Stimulated activated naive CD8-positive, alpha-beta T cell treated with anti-CD3 and anti-CD28 coated beads, Interleukin-15, amount 100 ng/mL, for 72 hours (primary cell): ENCODE results near the gene KLHL8.

Experiments used
- ATAC-seq: fragments of 150-1000 bp; cut with Tn5 transposase; 2 replicates; pipeline ENCODE4 v1.10.0; 2021; ENCODE audit warnings: mild to moderate bottlenecking, moderate library complexity
- DNase-seq, 2 donors: peaks; one replicate each; pipeline ENCODE4 v3.0.0; 2021 to 2022
- H3K27ac Mint-ChIP-seq, 2 donors: one replicate each; pipeline ENCODE4 v1.8.0; 2022; ENCODE audit warnings: mild to moderate bottlenecking in 2 of 2, mixed read lengths in 2 of 2, moderate library complexity in 2 of 2
- H3K27me3 Mint-ChIP-seq: one replicate; pipeline ENCODE4 v1.8.0; 2022; ENCODE audit warnings: mixed read lengths
- H3K4me1 Mint-ChIP-seq: one replicate; pipeline ENCODE4 v1.8.0; 2022; ENCODE audit warnings: mild to moderate bottlenecking, mixed read lengths
- H3K4me3 Mint-ChIP-seq, 2 donors: one replicate each; pipeline ENCODE4 v1.8.0; 2022; ENCODE audit warnings: mild to moderate bottlenecking in 2 of 2, mixed read lengths in 2 of 2, moderate library complexity in 1 of 2
- H3K9me3 Mint-ChIP-seq, 2 donors: one replicate each; pipeline ENCODE4 v1.8.0; 2022; ENCODE audit warnings: mixed read lengths in 2 of 2

Gene KLHL8

DNA sequence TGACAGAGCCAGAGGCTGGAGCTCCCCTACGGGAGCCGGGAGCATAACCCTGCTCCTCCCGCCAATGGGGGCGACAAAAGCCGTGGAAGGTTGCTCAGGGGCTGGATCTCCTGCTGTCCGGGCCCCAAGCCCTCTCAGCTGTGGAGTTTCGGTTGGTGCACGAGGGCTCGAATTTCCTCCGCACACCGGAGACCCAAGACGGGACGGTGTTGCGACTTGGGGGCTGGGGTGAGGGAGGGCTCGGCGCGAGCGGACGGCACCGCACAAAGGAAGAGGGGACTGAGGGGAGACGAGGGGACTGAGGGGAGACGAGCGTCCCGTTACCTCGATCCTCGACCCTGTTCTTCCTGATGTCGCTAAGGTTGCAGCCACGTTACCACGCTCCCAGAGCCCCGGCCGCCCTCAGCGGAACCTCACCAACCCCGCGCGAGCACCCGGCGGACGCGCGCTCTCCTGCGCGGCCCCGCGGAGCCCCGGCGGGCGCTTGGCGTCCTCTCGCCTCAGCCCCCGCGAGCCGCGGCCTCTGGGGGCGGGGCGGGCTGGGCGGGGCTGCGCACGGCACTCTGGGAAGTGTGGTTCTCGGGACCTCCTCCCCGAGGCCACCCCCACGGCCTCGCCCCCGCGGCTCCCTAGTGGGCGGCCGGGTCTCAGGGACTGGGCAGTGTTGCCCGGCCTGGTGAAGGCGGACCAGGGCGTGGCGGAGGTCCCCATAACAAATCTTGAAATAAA is at the start of gene KLHL8:
TSS of gene KLHL8 (minus strand) at position 525 of the 729 bp plus-strand sequence. CDS start 25,079 bp downstream, outside the sequence.
- H3K9me3 Mint-ChIP-seq = no peaks in the 10 kb centered on the region
- H3K27me3 Mint-ChIP-seq = no peaks in the 10 kb centered on the region
- H3K4me1 Mint-ChIP-seq = peaks cover 21% of the 10 kb centered on the region
- ATAC-seq (peak; percentile 93), DNase-seq (peak; percentile 90)
- peak within 1 kb of the TSS; percentile 88 to 97 for H3K27ac Mint-ChIP-seq
- peak within 1 kb of the TSS; percentile 86 to 92 for H3K4me3 Mint-ChIP-seq

DNA sequence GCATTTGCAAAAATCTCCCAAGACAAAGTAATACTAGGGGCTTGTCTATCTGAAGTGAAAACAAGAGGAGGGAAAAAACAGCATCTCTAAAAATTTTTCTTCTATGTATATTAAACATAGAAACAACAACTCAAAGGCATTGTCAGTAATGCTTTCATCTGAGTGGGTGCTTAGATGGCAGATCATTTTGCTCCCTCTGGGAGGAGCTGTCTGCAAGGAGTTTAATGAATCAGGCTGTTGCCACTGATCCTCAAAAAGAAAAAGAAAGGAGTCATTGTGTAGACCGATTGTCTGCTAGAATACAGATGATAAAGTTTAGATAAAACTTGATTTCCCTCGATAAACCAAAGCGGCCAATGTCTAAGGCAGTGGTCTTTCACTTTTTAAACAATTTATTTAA is 49.7 kb upstream of the KLHL8 start:
- Mint-ChIP-seq H3K4me3 (no peak overlapping the region), H3K9me3 (no peaks in the 10 kb centered on the region), H3K4me1 (no peaks in the 10 kb centered on the region), H3K27me3 (no peaks in the 10 kb centered on the region), H3K27ac (no peak overlapping the region)
- DNase-seq (no peak), ATAC-seq (no peak)

GRCh38 chr4:87268411-87268810 is 48.0 kb upstream of the KLHL8 start:
- Mint-ChIP-seq H3K9me3 (no peaks in the 10 kb centered on the region), H3K27ac (no peak overlapping the region), H3K4me3 (no peak overlapping the region), H3K4me1 (no peaks in the 10 kb centered on the region), H3K27me3 (no peaks in the 10 kb centered on the region)
- DNase-seq (no peak), ATAC-seq (no peak)

GRCh38 chr4:87266986-87267385 is 46.6 kb upstream of the KLHL8 start:
- H3K27ac Mint-ChIP-seq = no peak overlapping the region
- no peaks in the 10 kb centered on the region for H3K27me3 Mint-ChIP-seq
- no peaks in the 10 kb centered on the region for H3K9me3 Mint-ChIP-seq
- H3K4me1 Mint-ChIP-seq = no peaks in the 10 kb centered on the region
- no peak overlapping the region for H3K4me3 Mint-ChIP-seq
- ATAC-seq (no peak), DNase-seq (no peak)

DNA sequence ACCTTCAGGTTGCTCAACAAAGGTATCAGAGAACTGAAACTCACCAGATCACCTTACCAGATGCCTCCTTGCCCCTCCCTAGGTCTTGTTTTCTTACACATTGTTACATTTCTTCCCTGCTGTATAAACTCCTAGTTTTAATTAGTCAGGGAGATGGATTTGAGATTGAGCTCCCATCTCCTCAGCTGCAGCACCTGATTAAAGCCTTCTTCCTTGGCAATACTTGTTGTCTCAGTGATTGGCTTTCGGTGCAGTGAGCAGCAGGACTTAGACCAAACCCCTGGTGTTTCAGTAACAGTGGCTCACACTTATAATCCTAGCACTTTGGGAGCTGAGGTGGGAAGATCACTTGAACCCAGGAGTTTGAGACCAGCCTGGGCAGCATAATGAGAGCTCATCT is 42.5 kb upstream of the KLHL8 start:
- no peak overlapping the region for H3K4me3 Mint-ChIP-seq
- H3K27me3 Mint-ChIP-seq = no peaks in the 10 kb centered on the region
- ATAC-seq = no peak
- no peaks in the 10 kb centered on the region for H3K9me3 Mint-ChIP-seq
- no peak overlapping the region for H3K27ac Mint-ChIP-seq
- H3K4me1 Mint-ChIP-seq = no peaks in the 10 kb centered on the region
- no peak for DNase-seq

DNA sequence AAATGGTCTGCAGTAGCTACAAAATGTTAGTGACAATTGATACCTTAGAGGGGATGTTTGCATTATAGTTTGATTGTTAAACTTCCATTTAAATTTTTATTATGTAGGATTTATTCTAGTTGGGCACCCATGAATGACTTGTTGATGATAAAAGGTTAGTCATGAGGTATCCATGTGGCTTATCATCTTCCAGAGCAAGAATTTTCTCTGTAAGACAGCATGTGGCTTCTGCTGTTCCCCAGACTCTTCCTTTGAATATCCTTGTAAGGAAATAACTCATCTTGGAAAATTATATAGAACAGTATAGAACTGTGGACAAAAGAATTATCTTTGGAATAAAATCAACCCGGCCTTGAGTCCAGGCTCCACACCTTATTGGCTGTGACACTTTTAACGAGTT is 40.1 kb upstream of the KLHL8 start:
- Mint-ChIP-seq H3K4me1 (no peaks in the 10 kb centered on the region), H3K27me3 (no peaks in the 10 kb centered on the region), H3K4me3 (no peak overlapping the region), H3K9me3 (no peaks in the 10 kb centered on the region), H3K27ac (no peak overlapping the region)
- DNase-seq = no peak
- no peak for ATAC-seq

GRCh38 chr4:87258677-87259076 is 38.3 kb upstream of the KLHL8 start:
- no peak for ATAC-seq

DNA sequence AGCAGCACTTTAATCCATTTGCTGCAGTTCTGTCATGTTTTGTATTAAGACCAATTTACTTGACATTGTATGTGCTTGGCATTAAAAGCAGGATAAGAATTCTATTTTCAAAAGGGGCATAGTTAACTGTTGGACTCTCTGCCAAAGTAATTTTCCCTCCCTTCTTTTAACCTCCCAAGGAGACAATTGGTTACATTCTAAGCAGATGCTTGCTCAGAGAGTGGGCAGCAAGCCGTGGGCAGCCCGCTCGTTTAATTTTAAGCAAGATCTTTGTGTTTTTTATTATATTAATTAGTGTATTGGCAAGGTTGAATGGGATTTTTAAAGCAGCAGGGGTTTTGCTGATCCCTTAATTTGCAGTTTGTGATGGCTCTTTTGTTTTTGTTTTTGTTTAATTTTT is 37.1 kb upstream of the KLHL8 start:
- DNase-seq (no peak), ATAC-seq (no peak)
- no peaks in the 10 kb centered on the region for H3K4me1 Mint-ChIP-seq
- no peaks in the 10 kb centered on the region for H3K9me3 Mint-ChIP-seq
- no peak overlapping the region for H3K27ac Mint-ChIP-seq
- no peak overlapping the region for H3K4me3 Mint-ChIP-seq
- no peaks in the 10 kb centered on the region for H3K27me3 Mint-ChIP-seq

More at GRCh38 chr4:87258677-87259076, 38.3 kb upstream of the KLHL8 start:
- H3K9me3 Mint-ChIP-seq = no peaks in the 10 kb centered on the region
- no peak overlapping the region for H3K4me3 Mint-ChIP-seq
- DNase-seq = no peak
- no peaks in the 10 kb centered on the region for H3K27me3 Mint-ChIP-seq
- H3K27ac Mint-ChIP-seq = no peak overlapping the region
- H3K4me1 Mint-ChIP-seq = no peaks in the 10 kb centered on the region

DNA sequence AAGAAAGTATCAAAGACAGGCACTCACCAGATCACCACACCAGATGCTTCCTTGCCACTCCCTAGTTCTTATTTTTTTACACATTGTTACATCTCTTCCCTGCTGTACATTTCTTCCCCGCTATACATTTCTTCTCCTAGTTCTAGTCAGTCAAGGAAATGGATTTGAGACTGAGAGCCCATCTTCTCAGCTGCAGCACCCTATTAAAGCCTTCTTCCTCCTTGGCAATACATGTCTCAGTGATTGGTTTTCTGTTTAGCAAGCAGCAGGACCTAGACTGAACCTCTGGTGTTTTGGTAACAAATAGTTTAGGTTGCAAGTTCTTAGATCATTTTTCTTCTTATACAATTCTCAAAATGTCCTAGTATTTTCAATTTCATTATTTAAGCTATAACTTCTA is 35.3 kb upstream of the KLHL8 start:
- H3K9me3 Mint-ChIP-seq = no peaks in the 10 kb centered on the region
- ATAC-seq (no peak), DNase-seq (no peak)
- H3K27ac Mint-ChIP-seq = no peak overlapping the region
- no peak overlapping the region for H3K4me3 Mint-ChIP-seq
- no peaks in the 10 kb centered on the region for H3K27me3 Mint-ChIP-seq
- no peaks in the 10 kb centered on the region for H3K4me1 Mint-ChIP-seq

DNA sequence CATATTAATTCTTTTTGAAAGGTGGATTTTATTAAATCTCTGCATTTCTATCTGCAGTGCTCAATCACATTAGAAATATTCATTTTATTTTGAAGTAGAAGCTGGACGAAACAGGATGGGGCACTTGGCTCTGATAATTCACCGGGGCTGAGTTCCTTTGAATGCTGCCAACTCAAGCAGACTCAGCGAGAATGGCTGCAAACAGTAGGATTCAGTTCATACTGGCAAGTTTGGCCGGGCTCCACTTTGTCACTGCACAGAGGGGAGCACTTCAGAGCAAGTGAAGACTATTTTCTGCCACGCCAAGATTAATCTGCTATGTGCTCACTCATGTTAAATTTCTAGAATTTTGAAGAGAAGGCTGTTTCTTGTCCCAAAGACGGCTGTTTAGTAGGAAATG is 30.7 kb upstream of the KLHL8 start:
- H3K4me1 Mint-ChIP-seq = no peaks in the 10 kb centered on the region
- ATAC-seq = no peak
- H3K9me3 Mint-ChIP-seq = peaks cover 6% of the 10 kb centered on the region in 2 donors

DNA sequence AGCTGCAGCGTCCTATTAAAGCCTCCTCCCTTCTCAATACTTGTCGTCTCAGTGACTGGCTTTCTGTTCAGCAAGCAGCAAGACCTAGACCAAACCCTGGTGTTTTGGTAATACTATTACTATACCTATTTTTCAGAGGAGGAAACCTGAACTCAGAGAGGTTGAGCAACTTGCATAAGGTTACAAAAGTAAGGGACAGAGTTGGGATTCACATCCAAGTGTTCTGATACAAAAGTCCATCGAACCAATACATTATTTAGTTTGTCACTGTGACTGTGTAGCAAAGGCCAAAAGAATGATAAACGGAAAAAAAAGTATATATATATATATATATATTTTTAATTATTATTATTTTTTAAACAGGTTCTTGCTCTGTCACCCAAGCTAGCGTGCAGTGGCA is 29.9 kb upstream of the KLHL8 start:
- DNase-seq (no peak), ATAC-seq (no peak)
- Mint-ChIP-seq H3K4me1 (no peaks in the 10 kb centered on the region), H3K27me3 (no peaks in the 10 kb centered on the region), H3K4me3 (no peak overlapping the region), H3K27ac (no peak overlapping the region), H3K9me3 (peaks cover 6% of the 10 kb centered on the region in 2 donors)

More for the DNA sequence above, 30.7 kb upstream of the KLHL8 start:
- H3K27me3 Mint-ChIP-seq = no peaks in the 10 kb centered on the region
- no peak for DNase-seq
- no peak overlapping the region for H3K27ac Mint-ChIP-seq
- no peak overlapping the region for H3K4me3 Mint-ChIP-seq

- ATAC-seq = no peak
- H3K4me1 Mint-ChIP-seq = no peaks in the 10 kb centered on the region
- H3K9me3 Mint-ChIP-seq = peaks cover 6% of the 10 kb centered on the region in 2 donors
- H3K27me3 Mint-ChIP-seq = no peaks in the 10 kb centered on the region
- no peak overlapping the region for H3K4me3 Mint-ChIP-seq
- DNase-seq = no peak
- no peak overlapping the region for H3K27ac Mint-ChIP-seq
Measured at GRCh38 chr4:87249332-87250019, 29.1 kb upstream of the KLHL8 start.

DNA sequence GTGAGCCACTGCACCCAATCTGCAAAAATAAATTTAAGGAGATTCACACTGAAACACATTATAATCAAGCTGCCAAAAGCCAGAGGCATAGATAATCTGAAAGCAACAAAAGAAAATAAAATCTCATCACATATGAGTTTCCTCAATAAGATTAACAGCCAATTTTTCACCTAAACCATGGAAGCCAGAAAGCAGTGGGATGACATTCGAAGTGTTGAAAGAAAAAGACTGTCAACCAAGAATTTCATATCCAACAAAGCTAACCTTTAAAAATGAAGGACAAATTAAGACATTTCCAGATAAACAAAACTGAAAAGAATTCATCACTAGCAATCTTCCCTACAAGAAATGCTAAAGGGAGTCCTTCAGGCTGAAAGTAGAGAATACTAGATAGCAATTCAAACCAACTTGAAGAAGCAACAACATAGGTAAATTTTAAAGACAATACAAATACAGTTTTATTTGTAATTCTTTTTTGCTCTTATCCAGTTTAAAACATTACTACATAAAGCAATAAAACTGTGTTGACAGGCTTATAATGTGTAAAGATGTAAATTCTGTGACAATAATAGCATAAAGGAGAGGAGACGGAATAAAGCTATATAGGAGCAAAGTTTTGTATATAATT is 23.1 kb upstream of the KLHL8 start:
- Mint-ChIP-seq H3K4me1 (no peaks in the 10 kb centered on the region), H3K27me3 (peaks cover 16% of the 10 kb centered on the region), H3K4me3 (no peak overlapping the region), H3K9me3 (peaks cover 14 to 26% of the 10 kb centered on the region in 2 donors), H3K27ac (no peak overlapping the region)
- DNase-seq (no peak), ATAC-seq (no peak)

GRCh38 chr4:87241336-87241735 is 20.9 kb upstream of the KLHL8 start:
- Mint-ChIP-seq H3K27me3 (peaks cover 16% of the 10 kb centered on the region), H3K27ac (no peak overlapping the region), H3K4me3 (no peak overlapping the region), H3K4me1 (no peaks in the 10 kb centered on the region), H3K9me3 (peaks cover 8 to 21% of the 10 kb centered on the region in 2 donors)
- ATAC-seq (no peak), DNase-seq (no peak)

- H3K9me3 Mint-ChIP-seq = peaks cover 8 to 21% of the 10 kb centered on the region in 2 donors
- H3K4me3 Mint-ChIP-seq = no peak overlapping the region
- no peak for DNase-seq
- peaks cover 5% of the 10 kb centered on the region for H3K4me1 Mint-ChIP-seq
- no peak for ATAC-seq
- peaks cover 16% of the 10 kb centered on the region for H3K27me3 Mint-ChIP-seq
- no peak overlapping the region for H3K27ac Mint-ChIP-seq
Measured at GRCh38 chr4:87240341-87240740, 19.9 kb upstream of the KLHL8 start.

DNA sequence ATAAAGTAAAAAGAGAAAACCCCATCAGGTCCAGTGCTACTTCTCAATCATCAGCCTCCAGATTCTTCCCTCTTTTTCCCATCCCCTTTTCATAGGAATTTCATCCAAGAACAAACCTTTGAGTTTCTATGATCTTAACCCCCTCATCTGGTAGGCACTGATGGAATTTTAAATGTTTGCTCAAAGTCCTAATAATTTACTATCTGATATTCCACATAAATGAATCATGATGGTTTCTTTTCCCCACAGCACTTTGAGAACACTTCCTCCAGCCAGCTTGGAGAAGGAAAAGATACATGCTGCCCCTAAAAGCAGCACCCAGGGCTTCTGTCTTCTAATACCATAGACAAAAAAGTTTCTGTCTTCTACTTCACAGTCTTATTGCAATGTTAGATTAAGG is 19.4 kb upstream of the KLHL8 start:
- Mint-ChIP-seq H3K27me3 (peaks cover 16% of the 10 kb centered on the region), H3K27ac (no peak overlapping the region), H3K9me3 (peaks cover 8 to 21% of the 10 kb centered on the region in 2 donors), H3K4me1 (peaks cover 6% of the 10 kb centered on the region), H3K4me3 (no peak overlapping the region)
- no peak for ATAC-seq
- DNase-seq = no peak
